Measurements from ENCODE around the gene COL2A1.

DNA sequence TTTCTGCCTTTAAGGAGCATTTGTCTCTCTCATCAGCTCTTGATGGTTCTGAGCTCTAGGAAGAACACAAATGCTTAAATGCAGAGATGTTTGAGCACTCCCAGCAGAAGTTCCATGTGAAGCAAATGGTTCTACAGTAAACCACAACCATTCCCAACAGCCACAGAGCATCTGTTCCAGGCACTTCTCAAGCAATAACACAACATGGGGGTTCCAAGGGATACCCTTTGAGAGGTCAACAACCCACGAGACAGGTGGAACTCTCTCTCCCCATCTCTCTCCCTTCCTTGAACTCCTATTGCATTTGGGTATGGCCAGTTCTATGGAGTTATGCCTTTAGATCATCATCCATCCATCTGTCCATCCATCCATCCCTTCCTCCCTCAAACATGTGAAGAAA lies 5.2 kb upstream of the COL2A1 start:
- no peak for TF ChIP-seq ARNTL (CRISPR knock-in tag; IDR thresholded peaks at IDR 0.05; ENCODE audit: borderline replicate concordance, low read depth)
- TF ChIP-seq, protein P1, sequence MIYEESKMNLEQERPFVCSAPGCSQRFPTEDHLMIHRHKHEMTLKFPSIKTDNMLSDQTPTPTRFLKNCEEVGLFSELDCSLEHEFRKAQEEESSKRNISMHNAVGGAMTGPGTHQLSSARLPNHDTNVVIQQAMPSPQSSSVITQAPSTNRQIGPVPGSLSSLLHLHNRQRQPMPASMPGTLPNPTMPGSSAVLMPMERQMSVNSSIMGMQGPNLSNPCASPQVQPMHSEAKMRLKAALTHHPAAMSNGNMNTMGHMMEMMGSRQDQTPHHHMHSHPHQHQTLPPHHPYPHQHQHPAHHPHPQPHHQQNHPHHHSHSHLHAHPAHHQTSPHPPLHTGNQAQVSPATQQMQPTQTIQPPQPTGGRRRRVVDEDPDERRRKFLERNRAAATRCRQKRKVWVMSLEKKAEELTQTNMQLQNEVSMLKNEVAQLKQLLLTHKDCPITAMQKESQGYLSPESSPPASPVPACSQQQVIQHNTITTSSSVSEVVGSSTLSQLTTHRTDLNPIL (CRISPR knock-in tag; IDR thresholded peaks at IDR 0.05; ENCODE audit: low read depth): no peak
- TF ChIP-seq, protein P2, sequence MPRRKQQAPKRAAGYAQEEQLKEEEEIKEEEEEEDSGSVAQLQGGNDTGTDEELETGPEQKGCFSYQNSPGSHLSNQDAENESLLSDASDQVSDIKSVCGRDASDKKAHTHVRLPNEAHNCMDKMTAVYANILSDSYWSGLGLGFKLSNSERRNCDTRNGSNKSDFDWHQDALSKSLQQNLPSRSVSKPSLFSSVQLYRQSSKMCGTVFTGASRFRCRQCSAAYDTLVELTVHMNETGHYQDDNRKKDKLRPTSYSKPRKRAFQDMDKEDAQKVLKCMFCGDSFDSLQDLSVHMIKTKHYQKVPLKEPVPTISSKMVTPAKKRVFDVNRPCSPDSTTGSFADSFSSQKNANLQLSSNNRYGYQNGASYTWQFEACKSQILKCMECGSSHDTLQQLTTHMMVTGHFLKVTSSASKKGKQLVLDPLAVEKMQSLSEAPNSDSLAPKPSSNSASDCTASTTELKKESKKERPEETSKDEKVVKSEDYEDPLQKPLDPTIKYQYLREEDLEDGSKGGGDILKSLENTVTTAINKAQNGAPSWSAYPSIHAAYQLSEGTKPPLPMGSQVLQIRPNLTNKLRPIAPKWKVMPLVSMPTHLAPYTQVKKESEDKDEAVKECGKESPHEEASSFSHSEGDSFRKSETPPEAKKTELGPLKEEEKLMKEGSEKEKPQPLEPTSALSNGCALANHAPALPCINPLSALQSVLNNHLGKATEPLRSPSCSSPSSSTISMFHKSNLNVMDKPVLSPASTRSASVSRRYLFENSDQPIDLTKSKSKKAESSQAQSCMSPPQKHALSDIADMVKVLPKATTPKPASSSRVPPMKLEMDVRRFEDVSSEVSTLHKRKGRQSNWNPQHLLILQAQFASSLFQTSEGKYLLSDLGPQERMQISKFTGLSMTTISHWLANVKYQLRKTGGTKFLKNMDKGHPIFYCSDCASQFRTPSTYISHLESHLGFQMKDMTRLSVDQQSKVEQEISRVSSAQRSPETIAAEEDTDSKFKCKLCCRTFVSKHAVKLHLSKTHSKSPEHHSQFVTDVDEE (CRISPR knock-in tag; IDR thresholded peaks at IDR 0.05): no peak
- no peak for TF ChIP-seq ZNF565 (CRISPR knock-in tag; conservative IDR thresholded peaks at IDR 0.05; ENCODE audit: low read depth)
- no peak for TF ChIP-seq BACH2 (CRISPR knock-in tag; IDR thresholded peaks at IDR 0.05; ENCODE audit: borderline replicate concordance)
- no peak for TF ChIP-seq CSDC2 (CRISPR knock-in tag; IDR thresholded peaks at IDR 0.05)
- TF ChIP-seq, protein P3, sequence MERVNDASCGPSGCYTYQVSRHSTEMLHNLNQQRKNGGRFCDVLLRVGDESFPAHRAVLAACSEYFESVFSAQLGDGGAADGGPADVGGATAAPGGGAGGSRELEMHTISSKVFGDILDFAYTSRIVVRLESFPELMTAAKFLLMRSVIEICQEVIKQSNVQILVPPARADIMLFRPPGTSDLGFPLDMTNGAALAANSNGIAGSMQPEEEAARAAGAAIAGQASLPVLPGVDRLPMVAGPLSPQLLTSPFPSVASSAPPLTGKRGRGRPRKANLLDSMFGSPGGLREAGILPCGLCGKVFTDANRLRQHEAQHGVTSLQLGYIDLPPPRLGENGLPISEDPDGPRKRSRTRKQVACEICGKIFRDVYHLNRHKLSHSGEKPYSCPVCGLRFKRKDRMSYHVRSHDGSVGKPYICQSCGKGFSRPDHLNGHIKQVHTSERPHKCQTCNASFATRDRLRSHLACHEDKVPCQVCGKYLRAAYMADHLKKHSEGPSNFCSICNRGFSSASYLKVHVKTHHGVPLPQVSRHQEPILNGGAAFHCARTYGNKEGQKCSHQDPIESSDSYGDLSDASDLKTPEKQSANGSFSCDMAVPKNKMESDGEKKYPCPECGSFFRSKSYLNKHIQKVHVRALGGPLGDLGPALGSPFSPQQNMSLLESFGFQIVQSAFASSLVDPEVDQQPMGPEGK (CRISPR knock-in tag; IDR thresholded peaks at IDR 0.05; ENCODE audit: borderline replicate concordance): no peak
- no peak for TF ChIP-seq RARB (CRISPR knock-in tag; IDR thresholded peaks at IDR 0.05)
- TF ChIP-seq ZFP3 (CRISPR knock-in tag; IDR thresholded peaks at IDR 0.05): no peak
- TF ChIP-seq ZFP30 (CRISPR knock-in tag; IDR thresholded peaks at IDR 0.05): no peak
- no peak for TF ChIP-seq OSR1 (CRISPR knock-in tag; IDR thresholded peaks at IDR 0.05)
- TF ChIP-seq ZNF70 (CRISPR knock-in tag; IDR thresholded peaks at IDR 0.05): no peak
